Gastrocnemius medialis (tissue), 4 donors: Measurements from ENCODE around the gene BICD1.

ENCODE experiments used
- POLR2A ChIP-seq, 2 donors: fragments of 450-650 bp; IDR thresholded peaks; one replicate each; pipeline ENCODE4 v1.6.1; 2017; ENCODE audit warnings: antibody characterized with exemption in 2 of 2, mild to moderate bottlenecking in 2 of 2, moderate library complexity in 2 of 2
- TF ChIP-seq, protein P1 (sequence below), 5 experiments: fragments of 450-650 bp in 3 of 5; fragments of 200-600 bp in 2 of 5; sonication (generic) in 2 of 5; IDR thresholded peaks in 4 of 5; conservative IDR thresholded peaks in 1 of 5; 1 replicate in 4 of 5; 2 replicates in 1 of 5; pipeline ENCODE4 v1.5.1; 2016 to 2019; ENCODE audit warnings: antibody characterized with exemption in 5 of 5, mild to moderate bottlenecking in 3 of 5, moderate library complexity in 3 of 5

DNA sequence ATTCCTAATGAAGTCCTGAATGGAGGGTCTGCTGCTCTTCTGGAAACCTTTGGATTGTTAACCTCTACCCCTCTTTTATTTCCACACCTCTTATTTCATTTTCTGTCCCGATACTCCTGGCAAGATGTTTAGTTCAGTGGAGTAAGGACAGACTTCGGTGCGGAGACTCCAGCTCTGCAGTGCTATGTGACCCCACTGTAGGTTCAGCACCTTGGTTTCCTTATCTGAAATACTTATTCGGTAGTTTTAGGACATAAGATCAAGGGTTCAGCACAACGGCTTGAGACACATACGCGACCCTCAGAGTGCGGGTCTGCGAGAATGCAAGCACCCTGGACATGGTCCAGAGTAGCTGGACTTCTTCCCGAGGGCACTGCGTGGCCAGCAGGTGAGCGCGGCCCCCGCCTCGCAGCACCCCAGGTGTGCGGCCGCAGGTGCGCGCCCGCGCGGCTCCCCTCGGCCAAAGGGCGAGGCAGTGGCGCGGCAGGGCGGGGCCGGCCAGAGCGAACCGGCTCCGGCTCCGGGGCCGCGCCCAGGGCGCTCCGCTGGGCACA, 292.2 kb downstream of the BICD1 start:
- TF ChIP-seq, protein P1, sequence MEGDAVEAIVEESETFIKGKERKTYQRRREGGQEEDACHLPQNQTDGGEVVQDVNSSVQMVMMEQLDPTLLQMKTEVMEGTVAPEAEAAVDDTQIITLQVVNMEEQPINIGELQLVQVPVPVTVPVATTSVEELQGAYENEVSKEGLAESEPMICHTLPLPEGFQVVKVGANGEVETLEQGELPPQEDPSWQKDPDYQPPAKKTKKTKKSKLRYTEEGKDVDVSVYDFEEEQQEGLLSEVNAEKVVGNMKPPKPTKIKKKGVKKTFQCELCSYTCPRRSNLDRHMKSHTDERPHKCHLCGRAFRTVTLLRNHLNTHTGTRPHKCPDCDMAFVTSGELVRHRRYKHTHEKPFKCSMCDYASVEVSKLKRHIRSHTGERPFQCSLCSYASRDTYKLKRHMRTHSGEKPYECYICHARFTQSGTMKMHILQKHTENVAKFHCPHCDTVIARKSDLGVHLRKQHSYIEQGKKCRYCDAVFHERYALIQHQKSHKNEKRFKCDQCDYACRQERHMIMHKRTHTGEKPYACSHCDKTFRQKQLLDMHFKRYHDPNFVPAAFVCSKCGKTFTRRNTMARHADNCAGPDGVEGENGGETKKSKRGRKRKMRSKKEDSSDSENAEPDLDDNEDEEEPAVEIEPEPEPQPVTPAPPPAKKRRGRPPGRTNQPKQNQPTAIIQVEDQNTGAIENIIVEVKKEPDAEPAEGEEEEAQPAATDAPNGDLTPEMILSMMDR (IDR thresholded peaks at IDR 0.05 in 4 of 5, conservative IDR thresholded peaks at IDR 0.05 in 1 of 5) = no peak
- TF ChIP-seq POLR2A (IDR thresholded peaks at IDR 0.05) = no peak
